Stomach smooth muscle (tissue), 2 donors: ENCODE results near the gene VPS52.
A peak's percentile ranks its signal among the peaks of the same experiment; 100 is the strongest.

Experiments used
- H3K27ac ChIP-seq: one replicate; pipeline ENCODE4 v1.7.0; 2013; ENCODE audit warnings: mild to moderate bottlenecking, low read length, inconsistent platforms
- H3K27me3 ChIP-seq, 2 donors: one replicate each; pipeline ENCODE4 v1.7.0; 2013; ENCODE audit warnings: low read length in 2 of 2; ENCODE audit not compliant: insufficient read depth in 2 of 2, control insufficient read depth in 1 of 2
- H3K36me3 ChIP-seq, 2 donors: one replicate each; pipeline ENCODE4 v1.7.0; 2013; ENCODE audit warnings: low read length in 2 of 2; ENCODE audit not compliant: control insufficient read depth in 2 of 2, insufficient read depth in 2 of 2
- H3K4me1 ChIP-seq: one replicate; pipeline ENCODE4 v1.7.0; 2013; ENCODE audit warnings: low read length; ENCODE audit not compliant: control insufficient read depth, insufficient read depth
- H3K4me3 ChIP-seq, 2 donors: one replicate each; pipeline ENCODE4 v1.7.0; 2013; ENCODE audit warnings: low read length in 2 of 2
- H3K9ac ChIP-seq, 2 donors: one replicate each; pipeline ENCODE4 v1.7.0; 2013; ENCODE audit warnings: low read length in 2 of 2, mild to moderate bottlenecking in 1 of 2
- H3K9me3 ChIP-seq, 2 donors: one replicate each; pipeline ENCODE4 v1.7.0; 2013; ENCODE audit warnings: low read length in 2 of 2; ENCODE audit not compliant: control insufficient read depth in 2 of 2
- donor health status: healthy.
- donor health status: Pancreatic carcinoma.

Gene VPS52

GRCh38 chr6:33314943-33315792 is 43.5 kb upstream of the VPS52 start:
- H3K4me3 ChIP-seq, result peak overlapping the region; percentile 91 to 99
- no peaks in the 10 kb centered on the region for H3K9me3 ChIP-seq
- peaks cover 47% of the 10 kb centered on the region for H3K4me1 ChIP-seq
- H3K27me3 ChIP-seq, result no peaks in the 10 kb centered on the region
- peak overlapping the region; percentile 89 for H3K27ac ChIP-seq
- H3K9ac ChIP-seq, result peak overlapping the region in 1 of 2 donors; percentile 91
- H3K36me3 ChIP-seq, result peaks cover 13 to 17% of the 10 kb centered on the region in 2 donors

GRCh38 chr6:33314515-33314942 is 42.9 kb upstream of the VPS52 start:
- Histone ChIP-seq H3K36me3 (peaks cover 8 to 11% of the 10 kb centered on the region in 2 donors), H3K4me1 (peaks cover 45% of the 10 kb centered on the region), H3K27me3 (no peaks in the 10 kb centered on the region), H3K9me3 (no peaks in the 10 kb centered on the region), H3K27ac (peak overlapping the region; percentile 89), H3K4me3 (peak overlapping the region; percentile 91 to 99), H3K9ac (peak overlapping the region in 1 of 2 donors; percentile 91)

- H3K27ac ChIP-seq, result peak within 1 kb of the TSS; percentile 89
- no peaks in the 10 kb centered on the region for H3K9me3 ChIP-seq
- H3K36me3 ChIP-seq, result peaks cover 1 to 5% of the 10 kb centered on the region in 2 donors
- no peaks in the 10 kb centered on the region for H3K27me3 ChIP-seq
- peaks cover 43% of the 10 kb centered on the region for H3K4me1 ChIP-seq
- peak within 1 kb of the TSS; percentile 90 to 91 for H3K9ac ChIP-seq
- peak within 1 kb of the TSS; percentile 91 to 99 for H3K4me3 ChIP-seq
Measured at GRCh38 chr6:33313709-33314514, 42.2 kb upstream of the VPS52 start, which contains the start of gene TAPBP. TAPBP (minus strand) TSS chr6:33314078; CDS start chr6:33314041, 37 bp downstream.

GRCh38 chr6:33313105-33313708 is 41.5 kb upstream of the VPS52 start:
- Histone ChIP-seq H3K36me3 (peaks cover 0 to 2% of the 10 kb centered on the region in 2 donors), H3K4me1 (peaks cover 36% of the 10 kb centered on the region), H3K9me3 (no peaks in the 10 kb centered on the region), H3K27me3 (no peaks in the 10 kb centered on the region), H3K9ac (peak overlapping the region; percentile 90 to 91), H3K27ac (peak overlapping the region; percentile 89), H3K4me3 (peak overlapping the region; percentile 91 to 99)

GRCh38 chr6:33312361-33313104 is 40.9 kb upstream of the VPS52 start:
- peak overlapping the region; percentile 91 to 99 for H3K4me3 ChIP-seq
- H3K4me1 ChIP-seq, result peaks cover 33% of the 10 kb centered on the region

GRCh38 chr6:33306356-33306755 is 34.7 kb upstream of the VPS52 start:
- H3K9me3 ChIP-seq, result no peaks in the 10 kb centered on the region
- H3K27me3 ChIP-seq, result no peaks in the 10 kb centered on the region
- H3K4me1 ChIP-seq, result peaks cover 6% of the 10 kb centered on the region
- H3K4me3 ChIP-seq, result no peak overlapping the region
- no peak overlapping the region for H3K9ac ChIP-seq
- peaks cover 28 to 29% of the 10 kb centered on the region in 2 donors for H3K36me3 ChIP-seq
- no peak overlapping the region for H3K27ac ChIP-seq

More at GRCh38 chr6:33312361-33313104, 40.9 kb upstream of the VPS52 start:
- Histone ChIP-seq H3K36me3 (peaks cover 0 to 2% of the 10 kb centered on the region in 2 donors), H3K27ac (peak overlapping the region; percentile 89), H3K27me3 (no peaks in the 10 kb centered on the region), H3K9me3 (no peaks in the 10 kb centered on the region), H3K9ac (peak overlapping the region; percentile 90 to 91)

- Histone ChIP-seq H3K27ac (no peak overlapping the region), H3K27me3 (no peaks in the 10 kb centered on the region), H3K36me3 (peaks cover 28 to 29% of the 10 kb centered on the region in 2 donors)
Measured at GRCh38 chr6:33305052-33305451, 33.4 kb upstream of the VPS52 start.

GRCh38 chr6:33304216-33304615 is 32.5 kb upstream of the VPS52 start:
- no peaks in the 10 kb centered on the region for H3K27me3 ChIP-seq
- no peak overlapping the region for H3K27ac ChIP-seq
- H3K36me3 ChIP-seq, result peaks cover 28 to 29% of the 10 kb centered on the region in 2 donors
- peaks cover 12% of the 10 kb centered on the region for H3K4me1 ChIP-seq
- H3K4me3 ChIP-seq, result no peak overlapping the region
- H3K9me3 ChIP-seq, result no peaks in the 10 kb centered on the region
- no peak overlapping the region for H3K9ac ChIP-seq

More at GRCh38 chr6:33305052-33305451, 33.4 kb upstream of the VPS52 start:
- no peaks in the 10 kb centered on the region for H3K9me3 ChIP-seq
- H3K4me1 ChIP-seq, result peaks cover 7% of the 10 kb centered on the region
- no peak overlapping the region for H3K9ac ChIP-seq
- no peak overlapping the region for H3K4me3 ChIP-seq

- Histone ChIP-seq H3K4me3 (no peak overlapping the region), H3K4me1 (peaks cover 26% of the 10 kb centered on the region), H3K36me3 (peaks cover 27 to 28% of the 10 kb centered on the region in 2 donors), H3K9me3 (no peaks in the 10 kb centered on the region), H3K27me3 (no peaks in the 10 kb centered on the region), H3K27ac (no peak overlapping the region), H3K9ac (no peak overlapping the region)
Measured at GRCh38 chr6:33301877-33302276, 30.2 kb upstream of the VPS52 start.
